Suprapubic skin (tissue), 4 donors: ENCODE results near the gene CRACDL.

ENCODE experiments used
- EP300 ChIP-seq: sonication (generic); formaldehyde crosslinking; IDR thresholded peaks from one replicate; pipeline ENCODE4 v1.6.1; 2017; ENCODE audit warnings: antibody characterized with exemption
- POLR2A ChIP-seq, 2 donors: fragments of 450-650 bp; IDR thresholded peaks; one replicate each; pipeline ENCODE4 v1.6.1; 2017; ENCODE audit warnings: antibody characterized with exemption in 2 of 2, mild to moderate bottlenecking in 2 of 2, moderate library complexity in 2 of 2
- POLR2AphosphoS5 ChIP-seq, 3 donors: sonication (generic); formaldehyde crosslinking; IDR thresholded peaks; one replicate each; pipeline ENCODE4 v1.6.1; 2017; ENCODE audit warnings: antibody characterized with exemption in 3 of 3
- TF ChIP-seq, protein P1 (sequence below), 2 donors: fragments of 200-600 bp in 1 of 2; fragments of 450-650 bp in 1 of 2; sonication (generic) in 1 of 2; IDR thresholded peaks; one replicate each; pipeline ENCODE4 v1.5.1; 2016 to 2019; ENCODE audit warnings: antibody characterized with exemption in 2 of 2, mild to moderate bottlenecking in 1 of 2, moderate library complexity in 1 of 2

DNA sequence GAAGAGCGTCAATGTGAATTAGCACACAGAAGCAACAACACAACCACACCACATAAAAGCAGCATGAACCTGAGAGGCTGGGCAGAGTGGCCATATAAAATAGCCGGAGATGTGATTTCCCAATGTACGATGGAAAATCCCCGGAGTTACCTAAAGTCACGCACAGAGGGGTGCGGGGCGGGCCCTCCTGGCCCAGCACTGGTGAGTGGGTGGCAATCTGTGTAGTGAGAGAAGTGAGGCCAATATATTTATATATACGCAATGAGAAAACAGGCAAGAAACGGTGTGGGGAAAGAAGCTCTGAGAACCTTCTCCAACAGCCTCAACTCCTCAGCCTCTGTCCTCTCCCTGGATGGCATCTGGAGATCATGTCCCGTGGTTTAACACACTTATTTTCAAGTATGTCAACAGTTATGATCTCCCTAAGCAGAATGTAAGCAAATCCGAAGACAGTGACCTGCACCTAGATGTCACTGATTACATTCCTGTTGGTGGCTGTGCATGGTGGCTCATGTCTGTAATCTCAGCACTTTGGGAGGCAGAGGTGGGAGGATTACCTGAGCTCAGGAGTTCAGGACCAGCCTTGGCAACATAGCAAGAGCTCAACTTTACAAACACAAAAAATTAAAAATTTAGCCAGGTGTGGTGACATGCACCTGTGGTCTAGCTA is 41.6 kb downstream of the CRACDL start:
- TF ChIP-seq, protein P1, sequence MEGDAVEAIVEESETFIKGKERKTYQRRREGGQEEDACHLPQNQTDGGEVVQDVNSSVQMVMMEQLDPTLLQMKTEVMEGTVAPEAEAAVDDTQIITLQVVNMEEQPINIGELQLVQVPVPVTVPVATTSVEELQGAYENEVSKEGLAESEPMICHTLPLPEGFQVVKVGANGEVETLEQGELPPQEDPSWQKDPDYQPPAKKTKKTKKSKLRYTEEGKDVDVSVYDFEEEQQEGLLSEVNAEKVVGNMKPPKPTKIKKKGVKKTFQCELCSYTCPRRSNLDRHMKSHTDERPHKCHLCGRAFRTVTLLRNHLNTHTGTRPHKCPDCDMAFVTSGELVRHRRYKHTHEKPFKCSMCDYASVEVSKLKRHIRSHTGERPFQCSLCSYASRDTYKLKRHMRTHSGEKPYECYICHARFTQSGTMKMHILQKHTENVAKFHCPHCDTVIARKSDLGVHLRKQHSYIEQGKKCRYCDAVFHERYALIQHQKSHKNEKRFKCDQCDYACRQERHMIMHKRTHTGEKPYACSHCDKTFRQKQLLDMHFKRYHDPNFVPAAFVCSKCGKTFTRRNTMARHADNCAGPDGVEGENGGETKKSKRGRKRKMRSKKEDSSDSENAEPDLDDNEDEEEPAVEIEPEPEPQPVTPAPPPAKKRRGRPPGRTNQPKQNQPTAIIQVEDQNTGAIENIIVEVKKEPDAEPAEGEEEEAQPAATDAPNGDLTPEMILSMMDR (IDR thresholded peaks at IDR 0.05), result no peak
- TF ChIP-seq EP300, result no peak
- no peak for TF ChIP-seq POLR2A (IDR thresholded peaks at IDR 0.05)
- no peak for TF ChIP-seq POLR2AphosphoS5 (IDR thresholded peaks at IDR 0.05)
